ENCODE measurements around the gene CCDC106. TPM values are rescaled to one million over a fixed set of nuclear protein-coding genes. Genes with fewer than 3 reads are reported as not detected.

Gene CCDC106
- total RNA-seq, 1 experiment from 2014 or later, result 24.9 TPM

Other genes with a start within 250 kb of the CCDC106 start
- 329 and 348 TPM in 2 replicates for gene UBE2S, start 240.4 kb upstream of the CCDC106 start, total RNA-seq (2014; rRNA removed; shearing (Covaris generic))
- not detected in 2 replicates for gene SHISA7, start 204.9 kb upstream of the CCDC106 start, total RNA-seq (2014; rRNA removed; shearing (Covaris generic))
- 186 and 197 TPM in 2 replicates for gene ISOC2, start 186.6 kb upstream of the CCDC106 start, total RNA-seq (2014; rRNA removed; shearing (Covaris generic))
- not detected in 2 replicates for gene C19orf85, start 183.5 kb upstream of the CCDC106 start, total RNA-seq (2014; rRNA removed; shearing (Covaris generic))
- 13.3 and 27.6 TPM in 2 replicates for gene ZNF628, start 171.6 kb upstream of the CCDC106 start, total RNA-seq (2014; rRNA removed; shearing (Covaris generic))
- 143 and 157 TPM in 2 replicates for gene NAT14, start 163.0 kb upstream of the CCDC106 start, total RNA-seq (2014; rRNA removed; shearing (Covaris generic))
- 2.5 and 9.4 TPM in 2 replicates for gene SSC5D, start 159.8 kb upstream of the CCDC106 start, total RNA-seq (2014; rRNA removed; shearing (Covaris generic))
- 1.9 and 3.6 TPM in 2 replicates for gene SBK2, start 111.1 kb upstream of the CCDC106 start, total RNA-seq (2014; rRNA removed; shearing (Covaris generic))
- 0.31 and 0.37 TPM in 2 replicates for gene SBK3, start 102.7 kb upstream of the CCDC106 start, total RNA-seq (2014; rRNA removed; shearing (Covaris generic))
- 10.0 and 16.2 TPM in 2 replicates for gene ZNF579, start 67.4 kb upstream of the CCDC106 start, total RNA-seq (2014; rRNA removed; shearing (Covaris generic))
- 5.2 and 7.7 TPM in 2 replicates for gene FIZ1, start 48.7 kb upstream of the CCDC106 start, total RNA-seq (2014; rRNA removed; shearing (Covaris generic))
- 8.4 and 19.8 TPM in 2 replicates for gene ZNF524, start 47.9 kb upstream of the CCDC106 start, total RNA-seq (2014; rRNA removed; shearing (Covaris generic))
- 1.6 and 1.7 TPM in 2 replicates for gene ZNF865, start 42.6 kb upstream of the CCDC106 start, total RNA-seq (2014; rRNA removed; shearing (Covaris generic))
- 6.8 and 21.0 TPM in 2 replicates for gene ZNF784, start 23.6 kb upstream of the CCDC106 start, total RNA-seq (2014; rRNA removed; shearing (Covaris generic))
- gene ZNF580, start 7.2 kb upstream of the CCDC106 start, total RNA-seq (2014; rRNA removed; shearing (Covaris generic)), result 5.1 and 17.4 TPM in 2 replicates
- gene ZNF581, start 4.6 kb upstream of the CCDC106 start, total RNA-seq (2014; rRNA removed; shearing (Covaris generic)), result 31.0 and 53.7 TPM in 2 replicates
- gene U2AF2, start 6.8 kb downstream of the CCDC106 start, total RNA-seq (2014; rRNA removed; shearing (Covaris generic)), result 239 and 262 TPM in 2 replicates
- 40.6 and 89.1 TPM in 2 replicates for gene EPN1, start 27.0 kb downstream of the CCDC106 start, total RNA-seq (2014; rRNA removed; shearing (Covaris generic))
- not detected in 2 replicates for gene NLRP9, start 90.2 kb downstream of the CCDC106 start, total RNA-seq (2014; rRNA removed; shearing (Covaris generic))
- 0.49 and 3.1 TPM in 2 replicates for gene RFPL4A, start 110.9 kb downstream of the CCDC106 start, total RNA-seq (2014; rRNA removed; shearing (Covaris generic))
- 0.17 and 0.18 TPM in 2 replicates for gene RFPL4AL1, start 120.9 kb downstream of the CCDC106 start, total RNA-seq (2014; rRNA removed; shearing (Covaris generic))
- 1.4 and 1.6 TPM in 2 replicates for gene NLRP11, start 183.8 kb downstream of the CCDC106 start, total RNA-seq (2014; rRNA removed; shearing (Covaris generic))
- gene NLRP4, start 188.3 kb downstream of the CCDC106 start, total RNA-seq (2014; rRNA removed; shearing (Covaris generic)), result 0.07 TPM in 1 of 2 replicates, not detected in the other